ENCODE data around the gene EOGT. TPM values are rescaled to one million over a fixed set of nuclear protein-coding genes. Genes with fewer than 3 reads are reported as not detected.

EOGT gene
- total RNA-seq, 1 experiment from 2014 or later, result 20.1 TPM

DNA sequence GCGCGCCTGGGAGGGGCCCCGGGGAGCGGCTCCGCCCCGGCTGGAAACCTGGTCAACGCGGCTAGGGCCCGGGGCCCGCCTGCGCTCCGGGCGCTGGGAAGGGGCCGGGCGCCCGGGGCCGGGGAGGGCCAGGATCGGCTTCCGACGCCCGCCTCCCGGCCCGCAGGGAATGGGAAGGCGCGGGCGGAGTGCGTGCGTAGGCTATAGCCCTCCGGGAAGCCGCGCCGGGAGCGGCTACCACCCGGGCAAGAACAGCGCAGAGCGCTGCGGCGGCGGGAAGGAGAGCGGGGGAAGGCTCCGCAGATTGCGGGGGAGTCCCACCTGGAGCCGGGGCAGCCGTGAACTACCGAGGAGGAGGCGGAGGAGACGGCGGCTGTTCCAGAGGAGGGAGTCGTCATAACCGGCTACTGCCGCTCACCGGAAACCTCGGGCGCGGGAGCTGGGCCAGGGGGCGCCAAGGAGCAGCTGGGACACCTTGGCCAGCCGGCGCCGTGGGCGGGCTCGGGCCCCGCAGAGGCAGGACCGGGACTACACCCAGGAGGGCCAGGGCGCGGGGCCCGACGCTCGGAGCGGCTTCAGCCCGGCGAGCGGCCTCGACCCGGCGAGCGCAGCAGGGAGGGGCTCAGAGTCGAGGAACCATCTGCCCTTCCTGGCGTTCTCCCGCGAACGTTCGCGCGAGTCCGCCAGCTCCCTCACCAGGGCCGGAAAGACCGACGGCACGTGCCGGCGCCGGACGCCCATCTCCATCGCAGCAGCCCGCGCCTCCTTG lies at the start of gene EOGT (continued):
- TF ChIP-seq, protein P1, sequence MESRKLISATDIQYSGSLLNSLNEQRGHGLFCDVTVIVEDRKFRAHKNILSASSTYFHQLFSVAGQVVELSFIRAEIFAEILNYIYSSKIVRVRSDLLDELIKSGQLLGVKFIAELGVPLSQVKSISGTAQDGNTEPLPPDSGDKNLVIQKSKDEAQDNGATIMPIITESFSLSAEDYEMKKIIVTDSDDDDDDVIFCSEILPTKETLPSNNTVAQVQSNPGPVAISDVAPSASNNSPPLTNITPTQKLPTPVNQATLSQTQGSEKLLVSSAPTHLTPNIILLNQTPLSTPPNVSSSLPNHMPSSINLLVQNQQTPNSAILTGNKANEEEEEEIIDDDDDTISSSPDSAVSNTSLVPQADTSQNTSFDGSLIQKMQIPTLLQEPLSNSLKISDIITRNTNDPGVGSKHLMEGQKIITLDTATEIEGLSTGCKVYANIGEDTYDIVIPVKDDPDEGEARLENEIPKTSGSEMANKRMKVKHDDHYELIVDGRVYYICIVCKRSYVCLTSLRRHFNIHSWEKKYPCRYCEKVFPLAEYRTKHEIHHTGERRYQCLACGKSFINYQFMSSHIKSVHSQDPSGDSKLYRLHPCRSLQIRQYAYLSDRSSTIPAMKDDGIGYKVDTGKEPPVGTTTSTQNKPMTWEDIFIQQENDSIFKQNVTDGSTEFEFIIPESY (IDR thresholded peaks at IDR 0.05; ENCODE audit: extremely low read depth, insufficient replicate concordance, low read length), result peak; percentile 28
- no peak for TF ChIP-seq ELF1 (IDR thresholded peaks at IDR 0.05; ENCODE audit: borderline replicate concordance, low read depth)
- TF ChIP-seq RAD21 (IDR thresholded peaks at IDR 0.05; ENCODE audit: low read depth), result 0 out of 2 replicates have a peak, but pooled peaks have one; percentile 21

DNA sequence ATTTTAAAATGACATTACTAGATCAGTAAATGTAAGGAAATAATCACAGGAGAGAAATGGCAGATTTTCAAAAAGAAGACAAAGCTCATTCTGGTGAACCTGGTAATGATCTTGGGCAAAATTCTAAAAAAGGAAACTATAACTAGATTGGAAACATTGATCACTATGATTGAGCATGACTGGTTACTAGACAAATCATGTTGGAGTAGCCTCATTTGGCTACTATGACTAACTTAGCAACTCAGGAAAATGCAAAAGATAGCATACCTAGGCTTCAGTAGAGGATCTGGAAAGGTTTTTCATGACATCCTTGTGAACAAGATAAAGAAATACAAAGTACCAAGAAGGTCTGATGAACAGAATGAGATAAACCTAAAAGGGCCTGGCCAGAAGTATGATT lies 46.2 kb upstream of the EOGT start:
- RAD21 ChIA-PET (ENCODE audit: low non-redundant PET in 1 of 2, low total read pairs in 2 of 2, uncharacterized antibody in 2 of 2, unreplicated experiment in 2 of 2), result no interaction called here
- Histone ChIP-seq H3K4me2 (ENCODE audit: low read length) (no peak overlapping the region), H3K9ac (ENCODE audit: low read length) (no peak overlapping the region), H2AFZ (ENCODE audit: low read depth, low read length, poor library complexity, severe bottlenecking) (no peak overlapping the region), H3K9me3 (ENCODE audit: control insufficient read depth in 1 of 2, insufficient read depth in 1 of 2, low read depth in 1 of 2, low read length in 2 of 2) (no peaks in the 10 kb centered on the region), H3K4me3 (replicated peaks in 1 of 2; ENCODE audit: low read depth in 1 of 2, low read length in 2 of 2) (no peak overlapping the region), H3K27ac (ENCODE audit: low read depth, low read length) (no peak overlapping the region), H3K79me2 (ENCODE audit: insufficient read depth, low read length) (no peaks in the 10 kb centered on the region), H3K4me1 (ENCODE audit: control insufficient read depth in 1 of 2, insufficient read depth in 2 of 2, low read length in 2 of 2) (no peaks in the 10 kb centered on the region), H3K27me3 (ENCODE audit: insufficient read depth, low read length) (no peaks in the 10 kb centered on the region), H3K9me2 (ENCODE audit: insufficient read depth) (no peaks in the 10 kb centered on the region), H3K36me3 (ENCODE audit: control insufficient read depth in 1 of 2, insufficient read depth in 2 of 2, low read length in 2 of 2) (peaks cover 27 to 46% of the 10 kb centered on the region in 2 experiments), H4K20me1 (ENCODE audit: insufficient read depth) (no peaks in the 10 kb centered on the region)
- POLR2A ChIA-PET, result no interaction called here
- ATAC-seq (no peak), DNase-seq (ENCODE audit: low read depth, low spot score) (no peak)
- no TSS peak for BruUV-seq (replicated peaks)
- no peak for TF ChIP-seq CEBPB (IDR thresholded peaks at IDR 0.05; ENCODE audit: low read depth)
- TF ChIP-seq TCF7L2 (IDR thresholded peaks at IDR 0.05; ENCODE audit: borderline replicate concordance, extremely low read depth, insufficient read depth, insufficient read length), result no peak
- no peak for TF ChIP-seq RAD21 (IDR thresholded peaks at IDR 0.05; ENCODE audit: low read depth)
- TF ChIP-seq, protein P2, sequence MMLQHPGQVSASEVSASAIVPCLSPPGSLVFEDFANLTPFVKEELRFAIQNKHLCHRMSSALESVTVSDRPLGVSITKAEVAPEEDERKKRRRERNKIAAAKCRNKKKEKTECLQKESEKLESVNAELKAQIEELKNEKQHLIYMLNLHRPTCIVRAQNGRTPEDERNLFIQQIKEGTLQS (IDR thresholded peaks at IDR 0.05), result no peak
- no peak for TF ChIP-seq EZH2phosphoT487 (IDR thresholded peaks at IDR 0.05; ENCODE audit: borderline replicate concordance)
- TF ChIP-seq EZH2 (IDR thresholded peaks at IDR 0.05), result no peak
- no peak for TF ChIP-seq CBX3 (IDR thresholded peaks at IDR 0.05; ENCODE audit: low read depth)
- TF ChIP-seq, protein P1 (IDR thresholded peaks at IDR 0.05; ENCODE audit: extremely low read depth, insufficient replicate concordance, low read length), result no peak
- no peak for TF ChIP-seq ZNF274 (IDR thresholded peaks at IDR 0.05; ENCODE audit: low read depth, low read length)
- TF ChIP-seq SP1 (IDR thresholded peaks at IDR 0.05; ENCODE audit: low read depth), result no peak
- no peak for TF ChIP-seq FOSL1 (IDR thresholded peaks at IDR 0.05; ENCODE audit: low read depth)
- no peak for TF ChIP-seq SRF (IDR thresholded peaks at IDR 0.05; ENCODE audit: low read depth)
- no peak for TF ChIP-seq POLR2A (IDR thresholded peaks at IDR 0.05; ENCODE audit: borderline replicate concordance, extremely low read depth, insufficient read depth, insufficient read length)
- TF ChIP-seq JUND (IDR thresholded peaks at IDR 0.05), result no peak
- no peak for TF ChIP-seq ZFX (IDR thresholded peaks at IDR 0.05)
- TF ChIP-seq EGR1 (IDR thresholded peaks at IDR 0.05; ENCODE audit: low read depth), result no peak
- TF ChIP-seq, protein P3, sequence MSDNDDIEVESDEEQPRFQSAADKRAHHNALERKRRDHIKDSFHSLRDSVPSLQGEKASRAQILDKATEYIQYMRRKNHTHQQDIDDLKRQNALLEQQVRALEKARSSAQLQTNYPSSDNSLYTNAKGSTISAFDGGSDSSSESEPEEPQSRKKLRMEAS (IDR thresholded peaks at IDR 0.05), result no peak
- CTCF ChIA-PET, result interaction anchor here (0.6 kb wide), 1 partner anchor 102 kb away, joined by 3 read pairs; no protein-coding TSS in a partner anchor
- intact Hi-C loops (cut with micrococcal nuclease), result no loop called here

Measured in HCT116 (cell line).